H1 (cell line): Measurements from ENCODE around the gene SCPEP1. TPM values are rescaled to one million over a fixed set of nuclear protein-coding genes. Genes with fewer than 3 reads are reported as not detected.

Experiments used
- CTCF ChIA-PET: fragments of 300-600 bp; sonication (Branson Sonifier 250); formaldehyde crosslinking; loops from one replicate; lab custom pipeline; 2021; ENCODE audit not compliant: partially characterized antibody; lab: Charles Lee
- POLR2A ChIA-PET: fragments of 300-600 bp; sonication (Branson Sonifier 250); formaldehyde crosslinking; loops from one replicate; lab custom pipeline; 2021; ENCODE audit warnings: inconsistent platforms; ENCODE audit not compliant: partially characterized antibody; lab: Charles Lee
- DNase-seq, 2 experiments: peaks; one replicate each; pipeline versions ENCODE4 v3.0.0 to v3.0.0-alpha.2; 2010 to 2022; ENCODE audit warnings: low spot score in 2 of 2, low read depth in 1 of 2, mixed read lengths in 1 of 2
- FAIRE-seq: peaks from 2 replicates; lab custom pipeline; 2011; peaks lifted over from hg19 to GRCh38; lab: Jason Lieb, UNC
- H2AFZ ChIP-seq: 2 replicates; pipeline ENCODE4 v1.8.1; 2012; ENCODE audit warnings: low read length, inconsistent platforms
- H2AK5ac ChIP-seq: 2 replicates; pipeline ENCODE4 v1.6.1; 2013; ENCODE audit warnings: low read depth, low read length
- H2BK120ac ChIP-seq: replicated peaks from 2 replicates; pipeline ENCODE3; 2013; ENCODE audit warnings: low read depth, low read length, inconsistent platforms
- H2BK12ac ChIP-seq: 2 replicates; pipeline ENCODE4 v1.6.1; 2013; ENCODE audit warnings: low read depth, low read length
- H2BK15ac ChIP-seq: 2 replicates; pipeline ENCODE4 v1.6.1; 2013; ENCODE audit warnings: low read length
- H2BK20ac ChIP-seq: 2 replicates; pipeline ENCODE4 v1.6.1; 2013; ENCODE audit warnings: low read length
- H2BK5ac ChIP-seq: 2 replicates; pipeline ENCODE4 v1.6.1; 2013; ENCODE audit warnings: low read depth, low read length
- H3K14ac ChIP-seq: 2 replicates; pipeline ENCODE4 v1.6.1; 2013; ENCODE audit warnings: inconsistent platforms; ENCODE audit not compliant: insufficient read length
- H3K18ac ChIP-seq: 2 replicates; pipeline ENCODE4 v1.6.1; 2013; ENCODE audit warnings: low read length; ENCODE audit errors: extremely low read depth
- H3K23ac ChIP-seq: 2 replicates; pipeline ENCODE4 v1.6.1; 2013; ENCODE audit warnings: inconsistent platforms; ENCODE audit not compliant: insufficient read length
- H3K23me2 ChIP-seq: 2 replicates; pipeline ENCODE4 v1.6.1; 2013; ENCODE audit warnings: low read depth, low read length
- H3K27ac ChIP-seq: 2 replicates; pipeline ENCODE4 v1.6.1; 2011; ENCODE audit warnings: low read depth, low read length, inconsistent platforms
- H3K27me3 ChIP-seq, 4 experiments: replicated peaks in 1 of 4; 1 replicate in 1 of 4; 2 replicates in 3 of 4; pipeline versions ENCODE4 v1.6.1 to v1.8.1; 2011 to 2013; ENCODE audit warnings: low read length in 3 of 4, mild to moderate bottlenecking in 3 of 4, inconsistent platforms in 2 of 4, mixed read lengths in 2 of 4, moderate library complexity in 1 of 4; ENCODE audit not compliant: control insufficient read depth in 3 of 4, insufficient read depth in 3 of 4; ENCODE audit errors: extremely low read depth in 1 of 4
- H3K36me3 ChIP-seq, 4 experiments: 2 replicates each; pipeline versions ENCODE4 v1.6.1 to v1.8.1; 2011 to 2013; ENCODE audit warnings: mild to moderate bottlenecking in 4 of 4, low read length in 3 of 4, moderate library complexity in 2 of 4, control low read depth in 1 of 4, inconsistent platforms in 1 of 4; ENCODE audit not compliant: insufficient read depth in 4 of 4, control insufficient read depth in 2 of 4
- H3K4ac ChIP-seq: replicated peaks from 2 replicates; pipeline ENCODE3; 2013; ENCODE audit warnings: low read length, low read depth, mixed read lengths, inconsistent platforms; ENCODE audit not compliant: insufficient read length
- H3K4me1 ChIP-seq, 4 experiments: replicated peaks in 1 of 4; 1 replicate in 1 of 4; 2 replicates in 3 of 4; pipeline versions ENCODE4 v1.6.1 to v1.8.1; 2011 to 2013; ENCODE audit warnings: low read length in 3 of 4, inconsistent platforms in 2 of 4, mixed read lengths in 1 of 4; ENCODE audit not compliant: insufficient read depth in 4 of 4, control insufficient read depth in 3 of 4
- H3K4me2 ChIP-seq, 2 experiments: 2 replicates each; pipeline versions ENCODE4 v1.6.1 to v1.8.1; 2011 to 2013; ENCODE audit warnings: low read depth in 2 of 2, low read length in 2 of 2, control low read depth in 1 of 2, inconsistent platforms in 1 of 2, mild to moderate bottlenecking in 1 of 2; ENCODE audit not compliant: insufficient read depth in 1 of 2
- H3K4me3 ChIP-seq, 4 experiments: fragments of 200-600, 300-600 bp in 1 of 4; sonication (generic), shearing (Covaris generic), sonication (Bioruptor Twin) in 1 of 4; 2 replicates each; pipeline versions ENCODE4 v1.5.1 to v1.8.1; 2011 to 2016; ENCODE audit warnings: low read length in 4 of 4, low read depth in 3 of 4, control low read depth in 2 of 4, inconsistent platforms in 2 of 4, mild to moderate bottlenecking in 2 of 4, mixed read lengths in 1 of 4, moderate library complexity in 1 of 4; ENCODE audit not compliant: insufficient read depth in 2 of 4; ENCODE audit errors: extremely low read depth in 1 of 4
- H3K56ac ChIP-seq: replicated peaks from 2 replicates; pipeline ENCODE3; 2013; ENCODE audit warnings: low read depth, mild to moderate bottlenecking, mixed read lengths, low read length, inconsistent platforms; ENCODE audit not compliant: insufficient read length
- H3K79me1 ChIP-seq: 2 replicates; pipeline ENCODE4 v1.6.1; 2013; ENCODE audit warnings: low read depth, low read length, control low read depth
- H3K79me2 ChIP-seq, 2 experiments: 2 replicates each; pipeline versions ENCODE4 v1.6.1 to v1.8.1; 2012 to 2013; ENCODE audit warnings: low read length in 2 of 2, mild to moderate bottlenecking in 2 of 2, inconsistent platforms in 1 of 2; ENCODE audit not compliant: insufficient read depth in 2 of 2, control insufficient read depth in 1 of 2
- H3K9ac ChIP-seq, 4 experiments: replicated peaks in 1 of 4; 1 replicate in 1 of 4; 2 replicates in 3 of 4; pipeline versions ENCODE4 v1.6.1 to v1.8.1; 2011 to 2013; ENCODE audit warnings: low read depth in 3 of 4, low read length in 3 of 4, control low read depth in 2 of 4, mild to moderate bottlenecking in 2 of 4, moderate library complexity in 2 of 4, inconsistent platforms in 1 of 4; ENCODE audit errors: extremely low read depth in 1 of 4
- H3K9me3 ChIP-seq, 2 experiments: 2 replicates each; pipeline versions ENCODE4 v1.6.1 to v1.8.1; 2012 to 2013; ENCODE audit warnings: mild to moderate bottlenecking in 2 of 2, moderate library complexity in 2 of 2, control low read depth in 1 of 2, inconsistent platforms in 1 of 2, low read depth in 1 of 2, low read length in 1 of 2, mixed read lengths in 1 of 2; ENCODE audit not compliant: insufficient read depth in 2 of 2
- H4K20me1 ChIP-seq, 2 experiments: replicated peaks in 1 of 2; 2 replicates each; pipeline versions ENCODE3 to v1.8.1; 2011 to 2013; ENCODE audit warnings: inconsistent platforms in 2 of 2, low read length in 2 of 2, mild to moderate bottlenecking in 1 of 2; ENCODE audit not compliant: insufficient read depth in 2 of 2, control insufficient read depth in 1 of 2
- H4K5ac ChIP-seq: 2 replicates; pipeline ENCODE4 v1.6.1; 2013; ENCODE audit warnings: low read length, low read depth, mixed read lengths, inconsistent platforms; ENCODE audit not compliant: insufficient read length
- H4K8ac ChIP-seq: 2 replicates; pipeline ENCODE4 v1.8.0; 2013; ENCODE audit warnings: mild to moderate bottlenecking, moderate library complexity, low read length, inconsistent platforms; ENCODE audit not compliant: insufficient read depth; ENCODE audit errors: extremely low read depth
- H4K91ac ChIP-seq: replicated peaks from 2 replicates; pipeline ENCODE3; 2013; ENCODE audit warnings: low read length, mixed read lengths, inconsistent platforms; ENCODE audit not compliant: insufficient read length
- CBX5 ChIP-seq: fragments of 300-800, 300-1000 bp; sonication (generic); IDR thresholded peaks from 2 replicates; pipeline ENCODE4 v1.7.1; 2016; ENCODE audit warnings: antibody characterized with exemption, low read length, low read depth
- KDM4A ChIP-seq: IDR thresholded peaks from one replicate; pipeline ENCODE4 v1.7.1; 2012; ENCODE audit warnings: low read depth, mild to moderate bottlenecking, moderate library complexity, low read length, inconsistent platforms; ENCODE audit not compliant: severe bottlenecking
- RAD21 ChIP-seq, 2 experiments: IDR thresholded peaks in 1 of 2; conservative IDR thresholded peaks in 1 of 2; 2 replicates each; pipeline ENCODE4 v1.6.1; 2011; ENCODE audit warnings: low read depth in 2 of 2, low read length in 2 of 2, improper control_type of control experiment in 1 of 2, inconsistent platforms in 1 of 2, mild to moderate bottlenecking in 1 of 2, moderate library complexity in 1 of 2
- TBP ChIP-seq: IDR thresholded peaks from 2 replicates; pipeline ENCODE4 v1.6.1; 2011; ENCODE audit warnings: low read depth, low read length, improper control_type of control experiment
- TCF12 ChIP-seq: IDR thresholded peaks from 2 replicates; pipeline ENCODE4 v1.6.1; 2011; ENCODE audit warnings: low read depth, mild to moderate bottlenecking, low read length
- whole genome bisulfite sequencing, 2 experiments: shearing (Covaris generic) in 1 of 2; methylation state at CpG; one replicate each; pipeline versions ENCODE4 v1.1.6 to v1.1.7; 2013 to 2015; ENCODE audit warnings: low lambda C conversion rate in 2 of 2, mixed read lengths in 2 of 2, inconsistent platforms in 1 of 2, low coverage in 1 of 2, missing lambda C conversion rate in 1 of 2; ENCODE audit not compliant: insufficient replicate concordance in 2 of 2, insufficient coverage in 1 of 2, insufficient read length in 1 of 2; ENCODE audit errors: extremely low coverage in 1 of 2, missing lambda C conversion rate in 1 of 2; 5-methylcytosine and 5-hydroxymethylcytosine counted together
- polyA plus RNA-seq, 7 experiments: library from polyadenylated mRNA; depleted of rRNA in 3 of 7; stranded (reverse) in 5 of 7; unstranded in 2 of 7; fragments of >200 nt in 5 of 7; fragments of 200-250 nt in 2 of 7; gene quantifications; 1 replicate in 5 of 7; 2 replicates in 1 of 7; 4 replicates in 1 of 7; pipeline versions ENCODE4 v1.2.1 to v1.2.3, GENCODE V29; 2011 to 2013; ENCODE audit warnings: missing spikeins in 2 of 7, mixed read lengths in 2 of 7
- total RNA-seq: library from RNA; stranded (reverse); fragmentation: NEBNext Ultra II Directional; extraction: Animal tissue kit (Norgen Biotek cat#: 25700); gene quantifications from 2 replicates; pipeline ENCODE4 v1.2.1, GENCODE V29; 2021

Gene SCPEP1
- total and polyA plus RNA-seq, 2 of the 8 experiments (the other 6 are each of a cell fraction or from before 2014, with no cell fraction given), result 30.7 to 52.6 TPM

GRCh38 chr17:56948491-56948890 lies 29.4 kb upstream of the SCPEP1 start:
- POLR2A ChIA-PET, result interaction anchor here (1.2 to 1.4 kb wide), 2 partner anchors 9 to 34 kb away, joined by 3 read pairs; no protein-coding TSS in a partner anchor
- no peaks in the 10 kb centered on the region for H3K9me3 ChIP-seq
- CTCF ChIA-PET, result no interaction called here
- no peak overlapping the region for H2BK5ac ChIP-seq
- no peaks in the 10 kb centered on the region for H3K27me3 ChIP-seq
- H3K4me3 ChIP-seq, result no peak overlapping the region
- TF ChIP-seq RAD21 (IDR thresholded peaks at IDR 0.05 in 1 of 2, conservative IDR thresholded peaks at IDR 0.05 in 1 of 2; ENCODE audit: low read depth in 2 of 2, low read length in 2 of 2), result no peak
- no peak for TF ChIP-seq KDM4A
- no peak for TF ChIP-seq TBP
- TF ChIP-seq CBX5, result no peak
- TF ChIP-seq TCF12, result no peak
- H4K5ac ChIP-seq, result no peak overlapping the region
- no peaks in the 10 kb centered on the region for H3K4me1 ChIP-seq
- peaks cover 0 to 8% of the 10 kb centered on the region in 2 experiments; a peak in 1 of 4 replicates for H3K79me2 ChIP-seq
- H3K18ac ChIP-seq, result no peak overlapping the region
- no peak for FAIRE-seq
- H3K27ac ChIP-seq, result no peak overlapping the region
- H4K8ac ChIP-seq, result no peak overlapping the region
- no peak overlapping the region for H3K4ac ChIP-seq
- no peak overlapping the region for H3K14ac ChIP-seq
- H2AFZ ChIP-seq, result no peak overlapping the region
- no peak overlapping the region for H2BK12ac ChIP-seq
- peaks cover 5% of the 10 kb centered on the region for H3K79me1 ChIP-seq
- H3K4me2 ChIP-seq, result no peak overlapping the region
- no peak overlapping the region for H2BK120ac ChIP-seq
- no peak for DNase-seq
- no peak overlapping the region for H3K56ac ChIP-seq
- no peak overlapping the region for H2BK15ac ChIP-seq
- H4K20me1 ChIP-seq, result peaks cover 0 to 2% of the 10 kb centered on the region in 2 experiments
- H2BK20ac ChIP-seq, result no peak overlapping the region
- H3K23me2 ChIP-seq, result no peaks in the 10 kb centered on the region
- H3K9ac ChIP-seq, result no peak overlapping the region
- 97% methylated on average over 1 of the region's 1 CpG; no CpG with 5 or more reads in 1 of the 2 experiments for WGBS, 2 experiments
- no peak overlapping the region for H4K91ac ChIP-seq
- H3K36me3 ChIP-seq, result peaks cover 4 to 31% (median 22%) of the 10 kb centered on the region in 4 experiments
- no peak overlapping the region for H2AK5ac ChIP-seq
- H3K23ac ChIP-seq, result no peak overlapping the region
